HL-60 (cell line): ENCODE results near the gene TRIM43B.
"Not testable (repeated sequence)": the region's sequence is repeated elsewhere in the genome, so short reads cannot be mapped to it uniquely, and the experiment has no call there.

Source experiments
- CTCF ChIP-seq: IDR thresholded peaks from one replicate; pipeline ENCODE4 v1.5.1; 2011; ENCODE audit warnings: low read length, control low read depth, inconsistent platforms; ENCODE audit not compliant: insufficient read depth
- POLR2AphosphoS5 ChIP-seq: IDR thresholded peaks from 2 replicates; pipeline ENCODE4 v1.6.1; 2012; ENCODE audit warnings: low read depth
- REST ChIP-seq: IDR thresholded peaks from 2 replicates; pipeline ENCODE4 v1.6.1; 2012; ENCODE audit warnings: low read depth; ENCODE audit not compliant: insufficient replicate concordance
- SPI1 ChIP-seq: IDR thresholded peaks from 2 replicates; pipeline ENCODE4 v1.6.1; 2012; ENCODE audit warnings: low read depth, mild to moderate bottlenecking, borderline replicate concordance

- TF ChIP-seq CTCF, SPI1, POLR2AphosphoS5, REST: not testable (repeated sequence)
Measured at GRCh38 chr2:95435872-95436209, 48.7 kb downstream of the TRIM43B start.
